ENCODE data around the gene PLEKHG7. TPM values are rescaled to one million over a fixed set of nuclear protein-coding genes. Genes with fewer than 3 reads are reported as not detected.

PLEKHG7 gene
- polyA plus RNA-seq, 3 donors from 2014 or later: not detected

- H3K4me1 Mint-ChIP-seq: no peaks in the 10 kb centered on the region
- H3K27ac Mint-ChIP-seq: no peak overlapping the region
- no peak for DNase-seq
- H3K4me3 Mint-ChIP-seq: no peak overlapping the region
- peaks cover 1 to 10% (median 4%) of the 10 kb centered on the region in 3 donors for H3K27me3 Mint-ChIP-seq (ENCODE audit: low read depth in 3 of 3)
- no peaks in the 10 kb centered on the region for H3K9me3 Mint-ChIP-seq
- H3K36me3 Mint-ChIP-seq: peaks cover 0 to 3% (median 0%) of the 10 kb centered on the region in 3 donors
These were observed 12.2 kb upstream of the PLEKHG7 start for GRCh38 chr12:92690601-92691000.

GRCh38 chr12:92695056-92695455 is 7.7 kb upstream of the PLEKHG7 start:
- H3K27ac Mint-ChIP-seq: no peak overlapping the region
- no peaks in the 10 kb centered on the region for H3K4me1 Mint-ChIP-seq
- H3K4me3 Mint-ChIP-seq: no peak overlapping the region
- no peak for DNase-seq
- no peaks in the 10 kb centered on the region for H3K36me3 Mint-ChIP-seq
- peaks cover 3% of the 10 kb centered on the region in 3 donors for H3K27me3 Mint-ChIP-seq (ENCODE audit: low read depth in 3 of 3)
- H3K9me3 Mint-ChIP-seq: peaks cover 0 to 3% (median 0%) of the 10 kb centered on the region in 6 donors

- H3K27me3 Mint-ChIP-seq (ENCODE audit: low read depth in 3 of 3): peaks cover 3% of the 10 kb centered on the region in 3 donors
- no peak for DNase-seq
- peaks cover 0 to 3% (median 0%) of the 10 kb centered on the region in 6 donors for H3K9me3 Mint-ChIP-seq
- no peaks in the 10 kb centered on the region for H3K4me1 Mint-ChIP-seq
- no peaks in the 10 kb centered on the region for H3K36me3 Mint-ChIP-seq
- no peak overlapping the region for H3K4me3 Mint-ChIP-seq
- no peak overlapping the region for H3K27ac Mint-ChIP-seq
These were observed 7.2 kb upstream of the PLEKHG7 start for GRCh38 chr12:92695577-92695976.

GRCh38 chr12:92696216-92696615 is 6.6 kb upstream of the PLEKHG7 start:
- peaks cover 3% of the 10 kb centered on the region in 3 donors for H3K27me3 Mint-ChIP-seq (ENCODE audit: low read depth in 3 of 3)
- H3K4me3 Mint-ChIP-seq: no peak overlapping the region
- no peaks in the 10 kb centered on the region for H3K4me1 Mint-ChIP-seq
- no peak overlapping the region for H3K27ac Mint-ChIP-seq
- no peak for DNase-seq
- H3K9me3 Mint-ChIP-seq: peaks cover 0 to 3% (median 0%) of the 10 kb centered on the region in 6 donors
- H3K36me3 Mint-ChIP-seq: no peaks in the 10 kb centered on the region

- peaks cover 2 to 3% (median 3%) of the 10 kb centered on the region in 3 donors for H3K27me3 Mint-ChIP-seq (ENCODE audit: low read depth in 3 of 3)
These were observed 4.3 kb upstream of the PLEKHG7 start for GRCh38 chr12:92698474-92698873.

GRCh38 chr12:92701441-92701840 is 1.3 kb upstream of the PLEKHG7 start:
- no peak for DNase-seq
- H3K36me3 Mint-ChIP-seq: no peaks in the 10 kb centered on the region
- H3K4me1 Mint-ChIP-seq: no peaks in the 10 kb centered on the region
- no peak overlapping the region for H3K4me3 Mint-ChIP-seq
- no peak overlapping the region for H3K27ac Mint-ChIP-seq
- H3K27me3 Mint-ChIP-seq (ENCODE audit: low read depth in 3 of 3): peaks cover 0 to 3% (median 2%) of the 10 kb centered on the region in 3 donors
- peaks cover 0 to 3% (median 0%) of the 10 kb centered on the region in 6 donors for H3K9me3 Mint-ChIP-seq

More at GRCh38 chr12:92698474-92698873, 4.3 kb upstream of the PLEKHG7 start:
- H3K4me1 Mint-ChIP-seq: no peaks in the 10 kb centered on the region
- DNase-seq: no peak
- no peaks in the 10 kb centered on the region for H3K36me3 Mint-ChIP-seq
- H3K9me3 Mint-ChIP-seq: peaks cover 0 to 3% (median 0%) of the 10 kb centered on the region in 6 donors
- no peak overlapping the region for H3K4me3 Mint-ChIP-seq
- H3K27ac Mint-ChIP-seq: no peak overlapping the region

GRCh38 chr12:92703786-92704185 is 997 bp downstream of the PLEKHG7 start:
- Mint-ChIP-seq H3K9me3 (no peaks in the 10 kb centered on the region), H3K27me3 (ENCODE audit: low read depth in 3 of 3) (peaks cover 0 to 3% (median 2%) of the 10 kb centered on the region in 3 donors), H3K4me1 (peaks cover 9 to 14% of the 10 kb centered on the region in 2 donors), H3K27ac (no peak overlapping the region), H3K4me3 (no peak overlapping the region), H3K36me3 (no peaks in the 10 kb centered on the region)
- DNase-seq: no peak

- Mint-ChIP-seq H3K4me3 (no peak overlapping the region), H3K36me3 (peaks cover 0 to 5% (median 0%) of the 10 kb centered on the region in 3 donors), H3K27me3 (ENCODE audit: low read depth in 3 of 3) (no peaks in the 10 kb centered on the region), H3K27ac (peak overlapping the region in 1 of 6 donors; percentile 3), H3K9me3 (peaks cover 0 to 4% (median 0%) of the 10 kb centered on the region in 6 donors), H3K4me1 (peaks cover 9 to 14% of the 10 kb centered on the region in 2 donors)
- DNase-seq: no peak
These were observed 3.8 kb downstream of the PLEKHG7 start for GRCh38 chr12:92706594-92706993.

GRCh38 chr12:92707926-92708325 is 5.1 kb downstream of the PLEKHG7 start:
- H3K36me3 Mint-ChIP-seq: peaks cover 0 to 5% (median 0%) of the 10 kb centered on the region in 3 donors
- H3K9me3 Mint-ChIP-seq: peaks cover 0 to 4% (median 0%) of the 10 kb centered on the region in 6 donors
- no peak for DNase-seq
- peaks cover 9 to 14% of the 10 kb centered on the region in 2 donors for H3K4me1 Mint-ChIP-seq
- H3K27me3 Mint-ChIP-seq (ENCODE audit: low read depth in 3 of 3): no peaks in the 10 kb centered on the region
- H3K4me3 Mint-ChIP-seq: no peak overlapping the region
- H3K27ac Mint-ChIP-seq: no peak overlapping the region

GRCh38 chr12:92715625-92716024 is 12.8 kb downstream of the PLEKHG7 start:
- DNase-seq: no peak
- H3K36me3 Mint-ChIP-seq: peaks cover 0 to 5% (median 0%) of the 10 kb centered on the region in 3 donors
- no peaks in the 10 kb centered on the region for H3K4me1 Mint-ChIP-seq
- no peak overlapping the region for H3K27ac Mint-ChIP-seq
- no peaks in the 10 kb centered on the region for H3K9me3 Mint-ChIP-seq
- H3K4me3 Mint-ChIP-seq: no peak overlapping the region
- H3K27me3 Mint-ChIP-seq (ENCODE audit: low read depth in 3 of 3): peaks cover 0 to 5% (median 2%) of the 10 kb centered on the region in 3 donors

GRCh38 chr12:92717202-92717601 is 14.4 kb downstream of the PLEKHG7 start:
- H3K36me3 Mint-ChIP-seq: no peaks in the 10 kb centered on the region
- H3K4me3 Mint-ChIP-seq: no peak overlapping the region
- H3K27ac Mint-ChIP-seq: no peak overlapping the region
- no peaks in the 10 kb centered on the region for H3K4me1 Mint-ChIP-seq
- H3K9me3 Mint-ChIP-seq: no peaks in the 10 kb centered on the region
- H3K27me3 Mint-ChIP-seq (ENCODE audit: low read depth in 3 of 3): peaks cover 0 to 5% (median 4%) of the 10 kb centered on the region in 3 donors
- DNase-seq: no peak

GRCh38 chr12:92718483-92718990 is 15.7 kb downstream of the PLEKHG7 start:
- Mint-ChIP-seq H3K4me1 (no peaks in the 10 kb centered on the region), H3K9me3 (peaks cover 0 to 2% (median 0%) of the 10 kb centered on the region in 6 donors), H3K4me3 (no peak overlapping the region), H3K36me3 (no peaks in the 10 kb centered on the region), H3K27ac (no peak overlapping the region), H3K27me3 (ENCODE audit: low read depth in 3 of 3) (peaks cover 0 to 5% (median 4%) of the 10 kb centered on the region in 3 donors)
- no peak for DNase-seq

- peaks cover 0 to 6% (median 2%) of the 10 kb centered on the region in 6 donors for H3K9me3 Mint-ChIP-seq
- no peaks in the 10 kb centered on the region for H3K4me1 Mint-ChIP-seq
- no peak for DNase-seq
These were observed 16.9 kb downstream of the PLEKHG7 start for GRCh38 chr12:92719674-92720073.

GRCh38 chr12:92721130-92721529 is 18.3 kb downstream of the PLEKHG7 start:
- Mint-ChIP-seq H3K27me3 (ENCODE audit: low read depth in 3 of 3) (peaks cover 0 to 4% (median 4%) of the 10 kb centered on the region in 3 donors), H3K4me3 (no peak overlapping the region), H3K4me1 (no peaks in the 10 kb centered on the region), H3K27ac (no peak overlapping the region), H3K9me3 (peaks cover 0 to 10% (median 3%) of the 10 kb centered on the region in 6 donors), H3K36me3 (peaks cover 0 to 3% (median 3%) of the 10 kb centered on the region in 3 donors)
- no peak for DNase-seq

More at GRCh38 chr12:92719674-92720073, 16.9 kb downstream of the PLEKHG7 start:
- peaks cover 0 to 2% (median 2%) of the 10 kb centered on the region in 3 donors for H3K36me3 Mint-ChIP-seq
- H3K27me3 Mint-ChIP-seq (ENCODE audit: low read depth in 3 of 3): peaks cover 0 to 4% (median 0%) of the 10 kb centered on the region in 3 donors
- no peak overlapping the region for H3K27ac Mint-ChIP-seq
- no peak overlapping the region for H3K4me3 Mint-ChIP-seq

- no peak for DNase-seq
- Mint-ChIP-seq H3K9me3 (peaks cover 0 to 10% (median 3%) of the 10 kb centered on the region in 6 donors), H3K27me3 (ENCODE audit: low read depth in 3 of 3) (peaks cover 0 to 4% (median 4%) of the 10 kb centered on the region in 3 donors), H3K4me3 (no peak overlapping the region), H3K27ac (no peak overlapping the region), H3K4me1 (no peaks in the 10 kb centered on the region), H3K36me3 (peaks cover 0 to 3% (median 3%) of the 10 kb centered on the region in 3 donors)
These were observed 18.9 kb downstream of the PLEKHG7 start for GRCh38 chr12:92721656-92722055.
